Bone marrow (tissue), 2 donors: ENCODE measurements around the gene DYSF.

Source experiments
- DNase-seq, 2 donors: peaks; one replicate each; lab custom pipeline; 2025; lab: John Stamatoyannopoulos, UW

The DYSF gene

DNA sequence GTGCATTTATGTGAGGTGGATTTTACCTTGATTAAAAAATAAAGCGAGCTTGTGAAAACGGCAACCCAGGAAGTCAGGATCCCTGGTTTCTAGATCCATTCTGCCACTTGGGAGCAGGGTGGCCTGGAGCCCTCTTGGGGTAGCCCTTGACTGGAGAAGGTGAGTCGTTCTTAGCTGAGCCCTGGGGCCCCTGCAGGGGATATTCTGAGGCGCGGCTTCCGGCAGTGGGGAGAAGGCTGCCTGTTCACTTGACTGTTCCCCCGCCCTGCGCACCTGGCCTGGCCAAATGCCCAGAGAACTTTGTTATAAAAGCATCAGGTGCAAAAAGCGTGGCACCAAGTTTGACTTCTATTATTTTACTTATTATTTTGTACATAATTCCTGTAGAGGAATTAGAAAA lies 221.9 kb downstream of the DYSF start:
- DNase-seq: no peak

DNA sequence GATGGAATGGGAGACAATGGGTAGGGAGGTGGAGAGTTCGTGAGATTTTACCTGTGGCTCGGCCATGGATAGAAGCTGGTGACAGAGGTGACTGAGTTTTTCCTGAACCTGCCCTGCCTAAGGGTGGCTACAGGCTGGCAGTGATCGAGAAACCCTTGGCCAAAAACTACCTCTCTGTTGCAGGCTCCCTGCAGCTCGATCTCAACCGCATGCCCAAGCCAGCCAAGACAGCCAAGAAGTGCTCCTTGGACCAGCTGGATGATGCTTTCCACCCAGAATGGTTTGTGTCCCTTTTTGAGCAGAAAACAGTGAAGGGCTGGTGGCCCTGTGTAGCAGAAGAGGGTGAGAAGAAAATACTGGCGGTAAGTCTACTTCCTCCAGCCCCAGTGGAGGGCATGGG lies 225.5 kb downstream of the DYSF start:
- no peak for DNase-seq

DNA sequence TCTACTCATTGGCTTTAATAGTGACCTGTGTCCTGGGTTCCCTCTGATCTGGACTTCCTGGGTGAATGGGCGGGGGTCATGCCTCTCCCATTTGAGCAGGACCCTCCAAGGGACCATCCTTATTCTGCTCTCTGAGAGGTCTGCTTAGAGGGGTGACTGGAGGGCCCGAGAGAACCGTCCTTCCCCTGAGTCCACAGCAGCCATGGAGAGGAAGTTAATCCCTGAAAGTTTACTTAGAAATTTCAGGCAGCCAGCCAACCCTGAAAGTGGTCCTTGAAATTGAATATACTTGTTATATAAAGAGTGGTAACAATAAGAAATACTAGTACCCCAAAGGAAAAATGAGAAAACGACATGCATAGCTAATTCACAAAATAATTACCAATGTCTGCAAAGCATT lies 226.1 kb downstream of the DYSF start:
- no peak for DNase-seq

DNA sequence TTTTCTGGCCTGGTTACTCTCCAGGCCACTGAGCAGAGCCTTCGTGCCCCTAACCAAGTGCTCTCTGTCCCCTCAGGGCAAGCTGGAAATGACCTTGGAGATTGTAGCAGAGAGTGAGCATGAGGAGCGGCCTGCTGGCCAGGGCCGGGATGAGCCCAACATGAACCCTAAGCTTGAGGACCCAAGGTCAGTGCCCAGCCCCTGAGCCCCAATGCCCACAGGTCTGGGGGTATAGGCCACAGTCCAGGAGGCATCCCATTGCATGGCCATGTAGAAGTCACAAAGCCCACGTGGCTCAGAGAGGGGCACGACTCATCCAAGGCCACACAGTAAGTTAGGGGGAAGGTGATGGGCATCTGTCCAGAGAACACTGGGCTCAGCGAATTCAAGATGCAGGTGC lies 227.6 kb downstream of the DYSF start:
- DNase-seq: no peak

DNA sequence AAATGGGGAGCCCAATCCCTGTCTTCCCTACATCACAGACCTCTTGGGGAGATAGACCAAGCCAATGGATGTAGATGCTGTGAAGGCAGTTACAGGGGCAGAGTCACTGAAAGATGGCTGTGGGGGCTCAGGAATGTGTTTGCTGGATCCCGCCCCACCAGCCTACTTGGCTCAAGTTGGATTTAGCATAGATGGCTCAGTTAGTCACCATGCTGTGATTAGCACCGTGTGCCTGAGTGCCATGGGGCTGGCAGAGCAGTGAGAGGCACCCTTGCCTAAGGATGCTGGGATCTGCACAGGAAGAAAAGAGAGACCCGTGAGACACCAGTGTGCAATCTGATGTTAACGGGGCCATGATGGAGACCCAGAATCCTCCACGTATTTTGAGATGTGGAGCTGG lies 228.3 kb downstream of the DYSF start:
- DNase-seq: no peak

DNA sequence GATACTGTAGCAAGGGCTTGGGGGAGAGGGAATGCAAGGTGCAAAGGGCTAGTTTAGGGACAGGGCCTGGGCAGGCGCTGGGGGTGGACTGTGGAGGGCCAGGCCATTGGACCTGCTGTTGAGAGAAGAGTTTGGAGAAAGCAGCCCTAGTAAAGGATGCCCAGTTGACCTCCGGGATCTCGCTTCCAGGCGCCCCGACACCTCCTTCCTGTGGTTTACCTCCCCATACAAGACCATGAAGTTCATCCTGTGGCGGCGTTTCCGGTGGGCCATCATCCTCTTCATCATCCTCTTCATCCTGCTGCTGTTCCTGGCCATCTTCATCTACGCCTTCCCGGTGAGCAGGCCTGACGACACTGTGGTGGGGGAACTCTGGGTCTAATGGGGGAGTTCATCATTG lies 229.0 kb downstream of the DYSF start:
- DNase-seq: no peak

DNA sequence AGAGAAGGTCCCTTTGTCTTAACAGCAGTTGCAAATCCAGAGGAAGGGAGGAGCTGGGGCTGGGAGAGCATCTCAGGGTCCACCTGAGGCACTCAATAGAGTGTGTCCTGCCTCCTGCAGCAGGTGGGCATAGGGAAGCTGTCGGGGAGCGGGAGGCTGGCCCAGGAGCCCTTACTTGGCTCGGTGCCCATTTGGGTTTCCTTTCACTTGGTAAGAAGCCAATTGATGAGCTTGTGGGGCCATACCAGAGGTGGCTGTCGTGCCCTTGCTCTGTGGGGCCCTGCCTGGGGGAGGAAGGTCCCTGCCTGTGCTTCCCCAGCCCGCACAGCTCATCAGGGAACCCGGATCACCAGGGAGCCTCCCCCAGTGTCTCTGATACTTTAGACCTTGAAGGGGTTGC lies 229.7 kb downstream of the DYSF start:
- DNase-seq: no peak

DNA sequence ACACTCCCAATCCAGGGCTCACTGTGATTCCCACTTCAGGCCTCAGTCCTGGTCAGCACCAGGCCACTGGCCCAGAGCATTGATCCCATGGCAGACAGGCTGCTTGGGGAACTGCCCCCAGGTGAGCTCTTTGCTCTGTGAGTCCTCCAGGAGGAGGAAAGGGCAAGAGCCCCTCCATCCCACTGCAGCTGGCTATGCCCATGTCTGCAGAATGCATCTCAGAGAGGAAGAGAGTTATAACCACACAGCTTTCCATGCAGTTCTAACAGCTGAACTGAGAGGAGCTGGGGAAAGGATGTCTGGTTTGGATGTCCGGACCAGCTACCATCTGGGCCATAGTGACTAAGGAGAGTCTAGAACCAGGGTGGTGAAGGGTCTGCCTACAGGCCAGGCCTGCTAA lies 230.3 kb downstream of the DYSF start:
- DNase-seq: no peak

DNA sequence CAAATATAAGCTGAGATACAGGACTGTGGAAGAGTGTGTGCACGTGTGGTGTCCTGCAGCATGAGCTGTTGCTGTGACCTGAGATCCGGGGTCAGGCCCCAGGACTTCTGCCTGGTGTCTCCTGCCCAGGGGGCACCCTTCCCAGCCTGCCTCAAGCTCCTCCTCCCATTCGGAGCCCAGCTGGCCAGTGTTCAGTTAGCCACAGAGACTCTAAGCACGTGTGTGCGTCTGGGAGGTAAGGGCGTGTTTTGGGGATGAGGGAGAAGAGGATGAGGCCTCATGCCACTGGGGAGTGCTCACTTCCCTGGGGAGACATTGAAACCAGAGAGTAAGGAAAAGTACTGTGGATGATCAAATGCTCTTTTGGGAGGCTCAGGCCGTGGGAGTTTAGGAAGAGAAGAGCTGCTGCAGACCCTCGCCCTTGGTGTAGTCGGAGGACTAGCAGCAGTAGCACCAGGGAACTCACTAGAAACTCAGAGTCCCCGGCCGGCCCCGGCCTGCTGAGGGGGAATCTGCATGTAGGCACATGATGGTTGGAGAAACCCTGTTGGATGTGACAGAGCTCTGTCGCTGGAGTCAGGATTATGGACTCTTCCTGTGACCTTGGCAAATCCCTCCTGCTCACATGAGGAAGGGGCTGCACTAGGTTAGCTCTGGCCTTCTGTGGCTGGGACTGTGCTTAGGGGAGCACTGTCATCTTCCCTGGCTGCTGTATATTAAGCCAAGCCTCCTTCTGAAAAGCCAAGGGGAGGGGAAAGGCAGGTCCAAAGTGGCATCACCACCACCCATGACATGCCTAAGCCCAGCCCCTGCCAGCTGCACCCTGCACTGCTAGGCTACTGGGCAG lies 231.1 kb downstream of the DYSF start:
- DNase-seq: no peak

DNA sequence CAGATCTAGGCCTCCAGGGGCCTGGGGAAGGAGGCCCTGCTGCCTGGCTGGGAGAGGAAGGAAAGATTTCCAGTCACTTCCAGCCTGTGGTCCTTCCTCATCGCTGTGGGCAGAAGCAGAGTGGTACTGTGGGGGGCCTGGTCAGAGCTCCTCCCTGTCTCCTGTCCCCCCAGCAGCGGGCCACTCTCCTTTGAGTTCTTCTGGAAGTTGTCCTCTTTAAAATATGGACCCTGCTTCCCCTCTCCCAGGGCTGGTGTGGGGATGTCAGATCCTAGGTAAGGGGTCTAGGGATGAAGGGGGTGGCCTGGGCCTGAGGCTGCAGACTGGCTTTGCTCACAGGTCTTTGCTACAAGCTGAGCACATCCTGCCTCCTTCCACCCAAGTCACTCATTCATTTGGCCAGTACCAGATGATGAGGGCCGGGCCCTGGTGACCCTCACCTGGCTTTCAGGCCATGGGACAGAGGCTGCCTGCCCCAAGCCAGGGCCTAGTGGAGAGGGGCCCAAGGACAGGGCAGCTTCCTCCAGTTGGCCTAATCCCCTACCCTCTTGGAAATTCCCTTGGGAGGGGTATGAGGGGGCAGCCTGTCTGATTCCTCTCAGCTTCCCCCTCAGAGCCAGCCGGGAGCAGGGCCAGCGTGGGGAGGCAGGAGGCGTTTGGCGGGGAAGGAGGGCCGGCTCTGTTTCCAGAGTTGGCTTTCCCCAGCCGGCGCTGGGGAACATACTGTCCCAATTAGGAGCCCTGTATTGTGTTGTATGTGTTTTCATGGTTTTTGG lies 231.9 kb downstream of the DYSF start:
- no peak for DNase-seq

DNA sequence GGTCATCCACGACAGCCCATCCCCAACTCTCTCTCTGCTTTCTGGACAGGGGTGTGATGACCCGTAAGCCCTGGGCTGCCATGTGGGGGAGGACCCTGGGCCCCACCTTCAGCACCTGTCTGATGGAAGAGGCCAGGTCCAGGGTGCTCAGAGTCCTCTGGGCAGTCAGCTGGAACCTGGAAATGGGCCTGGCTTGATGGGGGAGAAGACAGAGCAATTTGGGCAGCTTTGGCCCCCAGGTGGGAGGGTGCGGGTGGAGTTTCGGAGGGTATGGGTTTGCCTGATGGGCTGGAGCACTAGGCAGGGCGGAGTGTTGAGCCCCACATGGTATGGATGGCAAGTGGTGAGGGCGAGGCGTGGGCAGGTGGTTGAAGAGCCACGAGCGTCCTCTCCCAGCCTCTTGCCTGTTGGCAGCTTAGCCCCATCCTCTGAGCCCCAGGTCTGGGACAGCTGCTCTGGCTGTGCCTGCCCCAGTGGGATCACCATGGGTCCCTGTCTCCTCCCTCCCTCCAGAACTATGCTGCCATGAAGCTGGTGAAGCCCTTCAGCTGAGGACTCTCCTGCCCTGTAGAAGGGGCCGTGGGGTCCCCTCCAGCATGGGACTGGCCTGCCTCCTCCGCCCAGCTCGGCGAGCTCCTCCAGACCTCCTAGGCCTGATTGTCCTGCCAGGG lies 232.7 kb downstream of the DYSF start:
- DNase-seq: no peak

DNA sequence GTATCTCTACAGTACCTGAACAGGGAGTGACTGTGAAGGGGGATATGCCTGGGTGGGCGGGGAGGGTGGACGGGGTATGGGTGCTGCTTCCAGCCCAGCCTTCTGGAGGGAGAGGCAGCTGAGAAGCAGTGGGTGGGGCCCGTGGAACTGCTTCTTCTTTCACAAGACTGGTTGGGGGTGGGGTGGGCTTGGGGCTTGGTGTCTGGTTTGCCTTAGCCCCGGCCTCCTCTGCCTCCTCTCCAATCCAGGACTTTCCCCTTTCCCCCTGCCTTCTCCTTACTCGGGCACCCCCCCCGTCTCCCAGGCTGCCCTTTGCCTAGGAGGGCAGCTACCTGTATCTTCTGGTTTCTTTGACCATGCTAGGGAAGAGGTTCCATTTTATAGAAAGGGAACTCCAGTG lies 233.4 kb downstream of the DYSF start:
- DNase-seq: no peak

DNA sequence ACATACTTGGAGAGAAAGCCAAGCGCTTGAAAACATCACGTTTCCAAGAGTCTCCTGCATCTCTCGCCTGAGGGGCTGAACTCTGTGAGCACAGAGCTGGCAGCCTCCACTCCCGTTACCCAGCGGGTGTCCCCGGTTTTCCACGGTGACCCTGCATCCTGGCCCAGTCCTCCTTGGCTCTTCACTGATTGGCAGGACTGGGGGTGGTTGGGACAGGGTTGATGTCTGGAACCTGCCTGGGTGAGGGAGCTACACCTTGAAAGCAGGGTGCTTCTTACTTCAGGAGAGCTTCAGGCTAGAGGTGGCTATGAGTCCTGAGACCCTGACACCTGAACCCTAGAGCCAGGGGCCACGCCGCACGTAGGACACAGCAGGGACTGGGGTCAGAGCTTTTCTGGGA lies 234.1 kb downstream of the DYSF start:
- DNase-seq: no peak

DNA sequence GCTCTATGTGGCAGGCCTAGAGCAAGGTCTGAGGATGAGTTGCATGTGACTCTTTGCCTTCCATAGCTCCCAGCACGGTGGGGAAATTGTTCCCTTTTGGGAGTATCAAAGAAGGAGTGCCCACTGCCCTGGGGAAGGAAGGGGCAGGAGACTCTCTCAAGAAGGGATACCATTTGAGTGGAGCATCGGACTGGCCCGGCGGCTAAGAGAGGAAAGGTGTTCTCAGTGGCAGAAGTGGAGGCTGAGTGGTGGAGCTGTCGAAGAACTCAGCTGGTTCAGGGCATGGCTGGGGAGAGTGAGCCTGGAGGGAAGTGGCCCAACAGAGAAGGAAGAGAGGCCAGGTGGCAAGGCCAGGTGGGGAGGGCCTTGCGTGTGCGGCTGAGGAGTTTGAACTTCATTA lies 235.2 kb downstream of the DYSF start:
- no peak for DNase-seq

DNA sequence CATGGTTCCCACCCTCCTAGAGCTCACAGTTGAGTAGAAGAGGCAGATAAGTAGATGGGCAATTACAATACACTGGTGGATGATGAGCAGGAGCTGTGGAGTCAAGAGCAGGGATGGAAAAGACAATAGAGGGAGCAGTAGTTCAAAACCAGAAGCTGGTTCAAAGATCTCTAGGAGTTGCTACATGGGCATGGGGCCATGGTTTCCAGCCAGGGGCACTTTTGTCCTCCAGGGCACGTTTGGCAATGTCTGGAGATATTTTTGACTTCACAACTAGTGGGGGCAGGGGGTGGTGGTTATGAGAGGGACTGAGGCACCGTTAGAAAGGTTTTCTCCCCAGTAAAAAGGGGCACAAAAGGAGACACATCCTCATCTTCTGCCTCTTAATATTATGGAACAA lies 236.0 kb downstream of the DYSF start:
- no peak for DNase-seq

DNA sequence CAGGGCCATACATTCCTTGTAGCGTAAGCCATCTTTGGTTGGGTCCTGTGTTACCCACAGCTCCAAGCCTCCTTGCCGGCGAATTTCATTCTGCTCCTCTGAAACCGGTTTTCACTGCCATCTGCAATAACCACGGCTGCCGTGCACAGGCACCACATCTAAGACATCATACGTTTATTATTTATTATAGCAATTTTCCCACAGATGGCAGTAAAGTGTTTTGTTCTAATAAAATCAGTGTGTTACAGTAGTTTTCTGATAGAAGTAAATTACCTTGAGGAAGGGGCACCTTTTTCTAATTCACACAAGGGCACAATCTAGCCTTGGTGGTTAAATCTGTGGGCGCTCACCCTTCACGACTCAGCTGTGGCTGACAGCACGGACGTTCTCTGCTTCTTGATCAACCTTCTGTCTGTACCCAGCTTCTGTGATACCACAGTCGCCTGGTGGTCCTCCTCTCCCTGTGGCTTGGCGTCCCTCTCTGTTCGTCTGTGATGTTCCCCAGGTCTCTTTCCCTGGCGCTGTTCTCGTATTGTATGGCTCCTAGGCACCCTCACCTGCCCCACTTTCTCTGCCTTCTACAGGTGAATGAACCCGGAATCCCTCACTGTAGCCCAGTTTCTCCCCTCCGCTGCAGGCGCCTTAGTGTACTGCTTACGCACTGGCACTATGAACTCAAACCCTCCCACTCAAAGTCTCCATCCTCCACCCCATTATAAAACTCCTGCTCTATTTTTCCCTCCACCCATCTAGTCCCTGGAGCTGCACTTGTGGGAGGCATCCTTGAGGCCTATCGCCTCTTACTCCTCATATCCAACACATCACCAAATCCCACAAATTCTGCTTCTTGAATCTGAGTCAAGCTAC lies 236.8 kb downstream of the DYSF start:
- no peak for DNase-seq

DNA sequence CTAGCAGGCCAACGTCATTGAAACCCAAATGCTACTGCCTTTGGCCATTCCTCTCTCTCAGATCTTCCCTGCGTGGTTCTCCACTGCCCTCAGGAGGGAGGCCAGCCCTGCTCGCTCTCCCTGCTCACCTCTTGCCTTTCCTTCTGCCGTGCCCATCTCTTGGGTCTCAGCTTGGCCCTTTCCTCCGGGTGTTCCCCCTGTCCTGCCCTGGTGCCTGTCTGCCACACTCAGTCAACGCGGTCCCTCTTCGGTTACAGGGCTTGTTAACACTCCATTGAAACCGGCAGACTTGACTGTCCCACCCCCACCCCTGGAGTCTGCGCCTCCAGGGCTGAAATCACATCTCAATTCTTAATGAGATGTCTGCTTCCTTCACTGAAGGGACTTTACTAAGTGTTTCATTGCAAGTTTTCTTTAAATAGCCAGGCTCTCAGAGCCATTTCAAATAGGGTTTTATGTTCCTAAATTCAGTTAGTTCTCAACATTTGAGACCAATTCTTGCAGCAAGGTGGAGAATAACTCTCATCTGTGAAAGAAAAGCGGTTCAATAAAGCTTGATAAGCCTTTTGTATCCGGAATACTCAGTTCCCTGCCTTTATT lies 237.6 kb downstream of the DYSF start:
- no peak for DNase-seq

DNA sequence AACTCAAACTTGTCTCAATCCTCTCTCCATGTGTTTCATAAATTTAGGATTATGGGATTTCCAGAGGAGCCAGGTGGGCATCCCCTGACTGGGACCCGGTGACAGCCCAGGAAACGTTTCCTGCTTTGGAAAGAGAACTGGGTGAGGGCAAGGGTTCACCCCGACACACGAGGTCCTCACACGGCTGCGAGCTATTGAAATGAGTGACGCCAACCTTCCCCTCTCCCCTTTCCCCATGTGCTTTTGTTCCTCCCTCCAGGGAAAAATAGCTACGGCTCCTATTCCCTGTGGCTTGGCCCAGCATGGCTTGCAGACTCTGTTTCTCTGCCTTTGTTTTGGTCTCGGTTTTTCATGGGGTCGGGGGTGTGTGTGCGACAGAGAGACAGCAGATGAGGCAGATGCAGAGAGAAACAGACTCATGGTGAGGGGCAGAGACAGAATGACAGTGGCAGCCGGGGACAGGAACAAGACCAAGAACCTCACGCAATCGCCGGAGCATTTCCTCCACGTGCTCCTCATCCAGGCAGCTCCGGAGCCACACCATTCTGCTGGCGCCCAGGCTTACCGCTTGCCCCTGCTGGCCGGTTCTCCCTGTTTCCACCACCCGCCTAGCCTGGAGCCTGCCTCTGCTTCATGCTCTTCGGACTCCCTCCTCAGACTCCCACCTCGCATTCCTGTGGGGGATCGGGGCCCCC lies 238.5 kb downstream of the DYSF start:
- DNase-seq: no peak

DNA sequence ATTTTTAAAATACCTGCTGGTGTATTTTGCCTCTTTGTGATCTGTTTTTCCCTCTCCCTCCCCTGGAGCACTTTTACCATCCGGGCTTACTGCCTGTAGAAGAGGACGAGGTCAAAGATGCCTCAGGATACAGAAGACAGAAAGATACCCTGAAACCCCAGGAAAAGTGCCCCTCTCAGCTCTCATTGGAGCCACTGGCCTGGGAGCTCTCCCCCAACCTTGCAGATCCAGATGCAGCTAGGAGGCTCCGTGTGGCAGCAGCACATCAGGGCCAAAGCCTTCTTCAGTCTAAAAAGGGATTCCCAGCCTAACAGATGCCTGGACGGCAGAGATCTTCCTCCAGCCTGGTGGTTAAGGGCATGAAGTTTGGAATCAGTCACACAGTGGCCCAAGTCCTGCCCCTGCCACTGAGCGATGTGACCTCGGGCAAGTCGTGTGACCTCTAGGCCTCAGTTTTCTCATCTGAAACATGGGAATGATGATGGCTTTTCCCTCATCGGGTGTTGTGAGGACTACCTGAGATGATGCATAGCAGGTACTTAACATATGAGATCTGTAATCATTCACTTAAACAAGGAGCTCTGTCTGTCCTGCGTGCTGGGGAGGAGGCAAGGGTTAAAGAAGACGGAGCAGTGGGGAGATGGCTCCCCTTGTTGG lies 239.4 kb downstream of the DYSF start:
- DNase-seq: no peak
